WTC11 (cell line): ENCODE data around the gene REEP1.

ENCODE experiments used
- AFF4 ChIP-seq: sonication (generic); formaldehyde crosslinking; IDR thresholded peaks from 2 replicates; pipeline ENCODE4 v1.8.1; 2023; ENCODE audit warnings: mild to moderate bottlenecking, missing genetic modification reagents, borderline replicate concordance
- CREB1 ChIP-seq: sonication (generic); formaldehyde crosslinking; IDR thresholded peaks from 2 replicates; pipeline ENCODE4 v1.8.0; 2023; ENCODE audit warnings: mild to moderate bottlenecking, missing genetic modification reagents
- CTCF ChIP-seq: fragments of 200-600 bp; IDR thresholded peaks from 2 replicates; pipeline ENCODE4 v1.8.0; 2022; ENCODE audit warnings: antibody characterized with exemption
- HMGXB4 ChIP-seq: sonication (generic); formaldehyde crosslinking; IDR thresholded peaks from 2 replicates; pipeline ENCODE4 v1.8.1; 2023; ENCODE audit warnings: mild to moderate bottlenecking, moderate library complexity, missing genetic modification reagents
- IRF1 ChIP-seq: sonication (generic); formaldehyde crosslinking; IDR thresholded peaks from 2 replicates; pipeline ENCODE4 v1.8.0; 2023; ENCODE audit warnings: missing genetic modification reagents
- JUN ChIP-seq: sonication (generic); formaldehyde crosslinking; IDR thresholded peaks from 2 replicates; pipeline ENCODE4 v1.8.0; 2023; ENCODE audit warnings: mild to moderate bottlenecking, missing genetic modification reagents
- KAT7 ChIP-seq: sonication (generic); formaldehyde crosslinking; IDR thresholded peaks from 2 replicates; pipeline ENCODE4 v1.8.1; 2023; ENCODE audit warnings: missing genetic modification reagents, mild to moderate bottlenecking, borderline replicate concordance
- RORB ChIP-seq: fragments of 250-450 bp; sonication (Bioruptor Pico); IDR thresholded peaks from 2 replicates; pipeline ENCODE4 v1.9.0; 2021; ENCODE audit warnings: mild to moderate bottlenecking
- SP1 ChIP-seq: sonication (generic); formaldehyde crosslinking; conservative IDR thresholded peaks from 2 replicates; pipeline ENCODE4 v1.8.1; 2022; ENCODE audit warnings: missing genetic modification reagents
- ZSCAN18 ChIP-seq: fragments of 250-450 bp; sonication (Bioruptor Pico); IDR thresholded peaks from 2 replicates; pipeline ENCODE4 v2.1.2; 2022; ENCODE audit warnings: mild to moderate bottlenecking, moderate library complexity
- TF ChIP-seq, protein P1 (sequence below): sonication (generic); formaldehyde crosslinking; IDR thresholded peaks from 2 replicates; pipeline ENCODE4 v1.8.1; 2023; ENCODE audit warnings: mild to moderate bottlenecking, missing genetic modification reagents, moderate library complexity
- TF ChIP-seq, protein P2 (sequence below): fragments of 250-450 bp; sonication (Bioruptor Pico); IDR thresholded peaks from 2 replicates; pipeline ENCODE4 v1.9.0; 2021; ENCODE audit warnings: mild to moderate bottlenecking

DNA sequence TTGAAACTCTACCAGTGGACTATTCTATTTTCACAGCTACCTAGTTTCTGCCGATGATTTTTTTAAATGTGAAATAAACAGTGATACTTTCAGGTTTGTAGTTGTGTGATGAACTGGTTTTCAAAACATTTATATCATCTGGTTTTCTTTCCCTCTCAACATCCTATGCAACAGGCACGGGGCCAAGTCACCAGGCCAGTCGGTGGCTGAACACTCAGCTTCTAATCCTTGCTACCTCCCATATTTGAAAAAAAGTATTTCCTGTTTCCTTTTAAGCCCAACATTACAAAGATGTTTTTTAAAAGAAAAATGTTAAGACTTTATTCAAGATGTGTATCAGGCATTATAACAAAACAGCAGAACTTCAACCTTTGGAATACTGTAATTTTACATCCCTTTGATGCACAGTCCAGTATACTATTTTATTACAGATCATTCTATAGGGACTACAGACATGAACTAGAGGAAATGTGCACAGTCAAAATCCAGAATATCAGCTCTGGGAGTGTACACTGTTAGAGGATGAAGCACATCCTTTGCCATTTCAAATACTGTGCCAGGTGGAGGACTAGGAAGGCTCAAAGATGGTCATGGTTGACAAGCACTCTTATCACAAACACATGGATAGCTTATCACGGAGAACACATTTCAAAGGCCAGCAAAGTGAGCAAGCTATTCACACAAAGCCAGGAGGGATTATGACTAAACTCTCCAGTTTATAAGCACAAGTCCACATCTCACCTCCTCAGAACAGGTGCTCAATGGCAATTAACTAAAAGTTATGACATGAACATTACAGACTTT lies 123.5 kb downstream of the REEP1 start:
- no peak for TF ChIP-seq CTCF
- TF ChIP-seq JUN (CRISPR knock-in tag): no peak
- TF ChIP-seq AFF4: no peak
- no peak for TF ChIP-seq IRF1 (CRISPR knock-in tag)
- no peak for TF ChIP-seq SP1 (CRISPR knock-in tag)
- TF ChIP-seq RORB (CRISPR knock-in tag): no peak
- TF ChIP-seq HMGXB4: no peak
- TF ChIP-seq, protein P1, sequence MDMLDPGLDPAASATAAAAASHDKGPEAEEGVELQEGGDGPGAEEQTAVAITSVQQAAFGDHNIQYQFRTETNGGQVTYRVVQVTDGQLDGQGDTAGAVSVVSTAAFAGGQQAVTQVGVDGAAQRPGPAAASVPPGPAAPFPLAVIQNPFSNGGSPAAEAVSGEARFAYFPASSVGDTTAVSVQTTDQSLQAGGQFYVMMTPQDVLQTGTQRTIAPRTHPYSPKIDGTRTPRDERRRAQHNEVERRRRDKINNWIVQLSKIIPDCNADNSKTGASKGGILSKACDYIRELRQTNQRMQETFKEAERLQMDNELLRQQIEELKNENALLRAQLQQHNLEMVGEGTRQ (CRISPR knock-in tag): no peak
- no peak for TF ChIP-seq ZSCAN18 (CRISPR knock-in tag)
- no peak for TF ChIP-seq KAT7 (CRISPR knock-in tag)
- no peak for TF ChIP-seq CREB1 (CRISPR knock-in tag)
- TF ChIP-seq, protein P2, sequence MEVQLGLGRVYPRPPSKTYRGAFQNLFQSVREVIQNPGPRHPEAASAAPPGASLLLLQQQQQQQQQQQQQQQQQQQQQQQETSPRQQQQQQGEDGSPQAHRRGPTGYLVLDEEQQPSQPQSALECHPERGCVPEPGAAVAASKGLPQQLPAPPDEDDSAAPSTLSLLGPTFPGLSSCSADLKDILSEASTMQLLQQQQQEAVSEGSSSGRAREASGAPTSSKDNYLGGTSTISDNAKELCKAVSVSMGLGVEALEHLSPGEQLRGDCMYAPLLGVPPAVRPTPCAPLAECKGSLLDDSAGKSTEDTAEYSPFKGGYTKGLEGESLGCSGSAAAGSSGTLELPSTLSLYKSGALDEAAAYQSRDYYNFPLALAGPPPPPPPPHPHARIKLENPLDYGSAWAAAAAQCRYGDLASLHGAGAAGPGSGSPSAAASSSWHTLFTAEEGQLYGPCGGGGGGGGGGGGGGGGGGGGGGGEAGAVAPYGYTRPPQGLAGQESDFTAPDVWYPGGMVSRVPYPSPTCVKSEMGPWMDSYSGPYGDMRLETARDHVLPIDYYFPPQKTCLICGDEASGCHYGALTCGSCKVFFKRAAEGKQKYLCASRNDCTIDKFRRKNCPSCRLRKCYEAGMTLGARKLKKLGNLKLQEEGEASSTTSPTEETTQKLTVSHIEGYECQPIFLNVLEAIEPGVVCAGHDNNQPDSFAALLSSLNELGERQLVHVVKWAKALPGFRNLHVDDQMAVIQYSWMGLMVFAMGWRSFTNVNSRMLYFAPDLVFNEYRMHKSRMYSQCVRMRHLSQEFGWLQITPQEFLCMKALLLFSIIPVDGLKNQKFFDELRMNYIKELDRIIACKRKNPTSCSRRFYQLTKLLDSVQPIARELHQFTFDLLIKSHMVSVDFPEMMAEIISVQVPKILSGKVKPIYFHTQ (CRISPR knock-in tag): no peak
